Activated B cell treated with CpG ODN at 0.5 μM for 24 hours (primary cell): ENCODE data around the gene ESRRG. TPM values are rescaled to one million over a fixed set of nuclear protein-coding genes. Genes with fewer than 3 reads are reported as not detected.

Source experiments
- ATAC-seq: fragments of 200-7000 bp; cut with Tn5 transposase; one replicate; pipeline ENCODE4 v1.10.0; 2021; ENCODE audit warnings: low read depth, mild to moderate bottlenecking, moderate library complexity
- CTCF ChIA-PET: fragments of 350-600 bp; sonication (Branson Sonifier 250); formaldehyde crosslinking; loops from one replicate; lab custom pipeline; 2021; ENCODE audit warnings: antibody characterized with exemption; lab: Charles Lee
- POLR2A ChIA-PET: fragments of 350-600 bp; sonication (Branson Sonifier 250); formaldehyde crosslinking; loops from one replicate; lab custom pipeline; 2021; ENCODE audit warnings: antibody characterized with exemption; lab: Charles Lee
- DNase-seq: peaks from one replicate; pipeline ENCODE4 v3.0.0; 2022
- H3K27ac Mint-ChIP-seq: one replicate; pipeline ENCODE4 v1.8.0; 2020; ENCODE audit warnings: mixed read lengths
- H3K27me3 Mint-ChIP-seq: one replicate; pipeline ENCODE4 v1.8.0; 2021; ENCODE audit warnings: mixed read lengths
- H3K36me3 Mint-ChIP-seq: one replicate; pipeline ENCODE4 v1.8.0; 2021; ENCODE audit warnings: low read depth, mixed read lengths
- H3K4me1 Mint-ChIP-seq: one replicate; pipeline ENCODE4 v1.8.0; 2021; ENCODE audit warnings: mixed read lengths
- H3K4me3 Mint-ChIP-seq: one replicate; pipeline ENCODE4 v1.8.0; 2020; ENCODE audit warnings: mild to moderate bottlenecking, mixed read lengths
- H3K9me3 Mint-ChIP-seq: one replicate; pipeline ENCODE4 v1.8.0; 2020; ENCODE audit warnings: mixed read lengths
- intact Hi-C: fragments of 100-400 bp; cut with micrococcal nuclease; formaldehyde crosslinking; loops from one replicate; pipeline ENCODE4 v1.15.1; 2024
- total RNA-seq: library from RNA; stranded (reverse); gene quantifications from 2 replicates; pipeline ENCODE4 v1.2.3, GENCODE V29; 2022
- TF ChIP-seq, protein P1 (sequence below): fragments of 200-600 bp; IDR thresholded peaks from one replicate; pipeline ENCODE4 v1.8.0; 2022; ENCODE audit warnings: antibody characterized with exemption, mild to moderate bottlenecking

The ESRRG gene
- total RNA-seq, 1 donor from 2014 or later, result not detected

DNA sequence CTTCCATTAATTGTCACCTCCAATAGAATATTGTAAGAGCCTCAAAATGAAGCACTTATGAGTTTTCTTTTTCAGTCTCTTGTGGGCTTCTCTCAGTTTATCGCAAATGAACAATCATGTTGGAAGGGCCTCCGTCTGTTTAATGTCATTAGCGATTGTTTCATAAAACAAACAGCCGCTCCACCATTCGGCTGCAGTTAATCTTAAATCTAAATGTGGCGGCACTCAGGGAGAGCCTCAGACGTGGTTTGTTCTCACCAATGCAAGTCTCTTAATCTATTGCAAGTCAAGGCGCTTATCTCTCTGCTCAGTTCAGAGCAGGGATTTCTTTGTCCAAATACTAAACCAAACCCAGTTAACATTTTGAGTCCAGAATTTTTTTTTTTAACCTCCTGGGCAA, 34.9 kb upstream of the ESRRG start:
- H3K27ac Mint-ChIP-seq, result no peak overlapping the region
- H3K27me3 Mint-ChIP-seq, result no peaks in the 10 kb centered on the region
- ChIA-PET CTCF (no interaction called here), POLR2A (no interaction called here)
- intact Hi-C loops, result no loop called here
- TF ChIP-seq, protein P1, sequence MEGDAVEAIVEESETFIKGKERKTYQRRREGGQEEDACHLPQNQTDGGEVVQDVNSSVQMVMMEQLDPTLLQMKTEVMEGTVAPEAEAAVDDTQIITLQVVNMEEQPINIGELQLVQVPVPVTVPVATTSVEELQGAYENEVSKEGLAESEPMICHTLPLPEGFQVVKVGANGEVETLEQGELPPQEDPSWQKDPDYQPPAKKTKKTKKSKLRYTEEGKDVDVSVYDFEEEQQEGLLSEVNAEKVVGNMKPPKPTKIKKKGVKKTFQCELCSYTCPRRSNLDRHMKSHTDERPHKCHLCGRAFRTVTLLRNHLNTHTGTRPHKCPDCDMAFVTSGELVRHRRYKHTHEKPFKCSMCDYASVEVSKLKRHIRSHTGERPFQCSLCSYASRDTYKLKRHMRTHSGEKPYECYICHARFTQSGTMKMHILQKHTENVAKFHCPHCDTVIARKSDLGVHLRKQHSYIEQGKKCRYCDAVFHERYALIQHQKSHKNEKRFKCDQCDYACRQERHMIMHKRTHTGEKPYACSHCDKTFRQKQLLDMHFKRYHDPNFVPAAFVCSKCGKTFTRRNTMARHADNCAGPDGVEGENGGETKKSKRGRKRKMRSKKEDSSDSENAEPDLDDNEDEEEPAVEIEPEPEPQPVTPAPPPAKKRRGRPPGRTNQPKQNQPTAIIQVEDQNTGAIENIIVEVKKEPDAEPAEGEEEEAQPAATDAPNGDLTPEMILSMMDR, result no peak
- no peak for ATAC-seq
- no peaks in the 10 kb centered on the region for H3K4me1 Mint-ChIP-seq
- DNase-seq, result no peak
- H3K4me3 Mint-ChIP-seq, result no peak overlapping the region
- H3K9me3 Mint-ChIP-seq, result no peaks in the 10 kb centered on the region
- H3K36me3 Mint-ChIP-seq, result no peaks in the 10 kb centered on the region

DNA sequence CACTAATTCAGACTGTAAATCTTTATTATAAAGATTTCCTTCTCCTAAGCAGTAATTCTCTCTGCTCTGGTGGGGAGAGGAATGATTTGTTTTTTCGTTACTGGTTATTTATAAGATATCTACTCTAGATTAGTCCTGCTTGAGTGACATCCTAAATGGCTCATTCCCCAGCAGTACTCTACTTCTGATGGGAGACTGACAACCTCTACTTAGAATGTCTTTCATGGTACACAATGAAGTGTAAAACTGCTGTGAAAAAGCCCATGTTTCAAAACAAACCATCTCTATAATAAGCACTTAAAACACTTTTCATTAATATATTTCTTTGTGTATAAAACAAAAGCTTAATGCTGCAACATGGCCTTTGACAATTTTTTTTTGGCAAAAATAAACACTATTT, 33.9 kb upstream of the ESRRG start:
- no peak overlapping the region for H3K4me3 Mint-ChIP-seq

DNA sequence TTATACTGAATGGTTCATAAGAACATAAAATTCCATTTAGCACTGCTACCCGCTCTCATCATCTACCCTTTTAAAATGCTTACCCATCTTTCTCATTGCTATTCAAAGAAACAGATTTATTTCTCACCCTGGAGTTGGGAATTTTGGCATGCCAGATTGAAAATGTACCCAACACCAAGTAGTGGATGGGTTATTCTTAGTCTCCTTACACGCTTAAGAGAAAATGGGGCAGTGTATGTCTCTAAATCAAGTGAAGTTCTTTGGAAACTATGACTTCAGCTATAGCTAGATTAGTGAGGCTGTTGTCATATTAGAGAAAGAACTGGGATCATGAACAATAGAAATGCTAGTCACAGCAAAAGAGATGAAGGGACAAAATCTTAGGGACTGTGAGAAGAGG, 27.7 kb upstream of the ESRRG start:
- DNase-seq, result no peak
- H3K4me1 Mint-ChIP-seq, result no peaks in the 10 kb centered on the region
- H3K36me3 Mint-ChIP-seq, result no peaks in the 10 kb centered on the region
- H3K4me3 Mint-ChIP-seq, result no peak overlapping the region
- H3K27ac Mint-ChIP-seq, result no peak overlapping the region
- TF ChIP-seq, protein P1, result no peak
- intact Hi-C loops, result loop anchor here (2.0 kb wide), 1 partner anchor 996 kb away; no protein-coding TSS in a partner anchor
- ATAC-seq, result no peak
- POLR2A ChIA-PET, result no interaction called here
- H3K27me3 Mint-ChIP-seq, result no peaks in the 10 kb centered on the region
- CTCF ChIA-PET, result no interaction called here
- no peaks in the 10 kb centered on the region for H3K9me3 Mint-ChIP-seq

More for the DNA sequence above, 33.9 kb upstream of the ESRRG start:
- DNase-seq (no peak), ATAC-seq (no peak)
- Mint-ChIP-seq H3K36me3 (no peaks in the 10 kb centered on the region), H3K9me3 (no peaks in the 10 kb centered on the region), H3K4me1 (no peaks in the 10 kb centered on the region), H3K27me3 (no peaks in the 10 kb centered on the region), H3K27ac (no peak overlapping the region)
- ChIA-PET POLR2A (no interaction called here), CTCF (no interaction called here)
- TF ChIP-seq, protein P1, result no peak
- intact Hi-C loops, result no loop called here

DNA sequence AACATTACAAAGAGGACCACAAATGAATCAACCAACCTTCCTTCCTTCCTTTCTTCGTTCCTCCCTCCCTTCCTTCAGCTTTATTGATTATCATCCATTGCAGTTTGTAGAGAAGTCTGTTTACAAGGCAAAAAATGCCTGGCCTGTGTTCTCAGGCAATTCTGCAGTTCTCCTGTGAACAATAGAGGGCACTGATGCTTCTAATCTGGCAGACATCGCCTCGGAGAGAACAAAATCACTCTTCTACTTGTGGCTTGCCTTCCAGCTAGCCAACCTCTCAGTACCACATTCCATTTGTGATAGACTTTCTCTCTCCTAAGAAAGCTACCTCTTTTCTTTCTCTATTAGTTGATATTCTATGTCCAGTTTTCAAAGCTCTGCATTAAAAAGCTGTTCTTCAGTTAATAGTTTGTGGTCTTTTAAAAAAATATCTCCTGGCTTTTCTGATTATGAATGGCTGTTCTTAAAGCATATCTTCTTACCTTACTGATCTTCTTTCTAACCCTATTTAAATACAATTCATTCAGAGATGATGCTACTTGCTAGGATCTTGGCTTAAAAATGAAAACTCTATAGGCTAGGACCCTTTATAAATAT, 26.9 kb upstream of the ESRRG start:
- Mint-ChIP-seq H3K27ac (no peak overlapping the region), H3K4me1 (no peaks in the 10 kb centered on the region), H3K27me3 (no peaks in the 10 kb centered on the region), H3K4me3 (no peak overlapping the region), H3K36me3 (no peaks in the 10 kb centered on the region), H3K9me3 (no peaks in the 10 kb centered on the region)
- DNase-seq (no peak), ATAC-seq (no peak)
- ChIA-PET CTCF (no interaction called here), POLR2A (no interaction called here)
- intact Hi-C loops, result loop anchor here (2.0 kb wide), 1 partner anchor 997 kb away; no protein-coding TSS in a partner anchor
- TF ChIP-seq, protein P1, result no peak

DNA sequence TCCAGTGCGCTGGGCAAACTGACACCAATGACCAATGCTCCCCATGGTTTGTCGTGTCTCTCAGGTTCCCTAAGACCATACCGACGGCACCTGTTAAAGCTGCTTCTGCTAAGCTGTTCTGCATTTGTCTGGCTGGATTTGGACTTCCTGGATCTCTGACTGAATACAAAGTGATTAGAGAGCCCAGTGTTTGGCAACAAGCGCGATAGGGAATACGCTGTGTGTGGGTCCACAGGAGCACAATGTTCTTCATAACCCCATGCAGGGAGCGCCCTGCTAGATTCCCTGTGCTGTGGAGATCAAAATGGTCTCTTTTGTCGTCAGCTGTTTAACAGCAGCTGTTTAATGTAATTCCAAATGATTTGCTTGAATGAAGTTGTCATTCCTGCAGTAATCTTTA, 26.0 kb upstream of the ESRRG start:
- Mint-ChIP-seq H3K27me3 (no peaks in the 10 kb centered on the region), H3K4me3 (no peak overlapping the region), H3K36me3 (no peaks in the 10 kb centered on the region), H3K27ac (no peak overlapping the region), H3K4me1 (no peaks in the 10 kb centered on the region), H3K9me3 (no peaks in the 10 kb centered on the region)
- ChIA-PET CTCF (no interaction called here), POLR2A (no interaction called here)
- TF ChIP-seq, protein P1, result no peak
- DNase-seq, result no peak
- intact Hi-C loops, result no loop called here
- ATAC-seq, result no peak
